BJ (cell line): ENCODE data around the gene TRIP6. TPM values are rescaled to one million over a fixed set of nuclear protein-coding genes. Genes with fewer than 3 reads are reported as not detected.

Source experiments
- CTCF ChIA-PET: fragments of 350-600 bp; formaldehyde crosslinking; extraction: SDS; loops from one replicate; lab custom pipeline; 2021; ENCODE audit warnings: antibody characterized with exemption, inconsistent platforms; lab: Yijun Ruan, JAX
- POLR2A ChIA-PET: fragments of 300-600 bp; sonication (Branson Sonifier 250); formaldehyde crosslinking; extraction: SDS; loops from one replicate; lab custom pipeline; 2021; ENCODE audit warnings: antibody characterized with exemption; lab: Charles Lee
- DNase-seq: peaks from one replicate; pipeline ENCODE4 v3.0.0-alpha.2; 2011; ENCODE audit warnings: low read depth
- H3K27me3 ChIP-seq: 2 replicates; pipeline ENCODE4 v1.6.0; 2011; ENCODE audit warnings: low read length; ENCODE audit not compliant: control insufficient read depth, insufficient read depth
- H3K36me3 ChIP-seq: 2 replicates; pipeline ENCODE4 v1.5.1; 2011; ENCODE audit warnings: low read length; ENCODE audit not compliant: control insufficient read depth, insufficient read depth
- H3K4me3 ChIP-seq: 2 replicates; pipeline ENCODE4 v1.5.1; 2011; ENCODE audit warnings: low read depth, mild to moderate bottlenecking, control low read depth, low read length
- CTCF ChIP-seq: IDR thresholded peaks from 2 replicates; pipeline ENCODE4 v1.5.1; 2011; ENCODE audit warnings: low read depth, mild to moderate bottlenecking, control low read depth, inconsistent platforms, low read length, moderate library complexity; ENCODE audit not compliant: insufficient read depth
- polyA plus RNA-seq: library from polyadenylated mRNA; depleted of rRNA; stranded (reverse); fragments of >200 nt; gene quantifications from 2 replicates; pipeline ENCODE4 v1.2.3, GENCODE V29; 2011

Gene TRIP6
- polyA plus RNA-seq, 1 experiment: 105 TPM

DNA sequence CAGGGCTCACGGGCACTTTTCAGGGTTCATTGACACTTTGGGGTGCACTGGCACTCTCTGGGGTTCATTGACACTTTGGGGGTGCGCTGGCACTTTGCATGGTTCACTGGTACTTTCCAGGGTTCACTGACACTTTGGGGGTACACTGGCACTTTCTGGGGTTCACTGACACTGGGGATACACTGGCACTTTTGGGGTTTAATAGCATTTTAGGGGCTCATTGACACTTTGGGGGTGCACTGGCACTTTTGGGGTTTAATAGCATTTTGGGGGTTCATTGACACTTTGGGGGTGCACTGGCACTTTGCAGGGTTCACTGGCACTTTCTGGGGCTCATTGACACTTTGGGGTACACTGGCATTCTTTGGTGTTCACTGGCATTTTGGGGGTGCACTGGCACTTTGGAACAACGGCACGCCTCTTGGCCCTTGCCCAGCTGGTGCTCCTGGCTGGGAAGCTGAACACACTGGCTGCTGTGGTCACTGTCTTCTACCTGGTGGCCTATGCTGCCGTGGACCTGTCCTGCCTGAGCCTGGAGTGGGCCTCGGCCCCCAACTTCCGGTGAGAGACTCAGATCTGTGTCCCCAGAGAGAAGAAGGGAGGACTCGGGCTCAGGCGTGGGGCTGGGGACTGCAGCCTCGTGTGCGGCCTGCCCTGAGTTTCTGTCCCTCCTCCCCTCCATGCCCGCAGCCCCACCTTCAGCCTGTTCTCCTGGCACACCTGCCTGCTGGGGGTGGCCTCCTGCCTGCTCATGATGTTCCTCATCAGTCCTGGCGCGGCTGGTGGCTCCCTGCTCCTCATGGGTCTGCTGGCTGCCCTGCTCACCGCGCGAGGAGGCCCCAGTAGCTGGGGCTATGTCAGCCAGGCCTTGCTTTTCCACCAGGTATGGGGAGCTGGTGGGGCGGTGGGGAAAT is 6.2 kb upstream of the TRIP6 start:
- Histone ChIP-seq H3K4me3 (no peak overlapping the region), H3K36me3 (peaks cover 14% of the 10 kb centered on the region), H3K27me3 (no peaks in the 10 kb centered on the region)
- ChIA-PET CTCF (interaction anchor here (0.7 to 0.8 kb wide), 3 partner anchors 135 to 392 kb away, joined by 3 read pairs; no protein-coding TSS in a partner anchor), POLR2A (no interaction called here)
- no peak for DNase-seq
- TF ChIP-seq CTCF: no peak

DNA sequence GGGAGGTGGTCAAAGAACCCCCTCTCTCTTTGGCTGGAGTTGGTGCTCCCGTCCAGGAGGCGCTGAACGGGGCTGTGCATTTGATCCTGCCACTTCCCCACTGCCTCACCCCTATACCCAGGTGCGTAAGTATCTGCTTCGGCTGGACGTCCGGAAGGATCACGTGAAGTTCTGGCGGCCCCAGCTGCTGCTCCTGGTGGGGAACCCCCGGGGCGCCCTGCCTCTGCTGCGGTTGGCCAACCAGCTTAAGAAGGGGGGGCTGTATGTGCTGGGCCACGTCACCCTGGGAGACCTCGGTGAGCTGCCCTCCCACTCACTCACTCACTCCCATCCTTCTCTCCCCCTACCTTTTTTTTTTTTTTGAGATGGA is 5.6 kb upstream of the TRIP6 start:
- TF ChIP-seq CTCF: no peak
- no peaks in the 10 kb centered on the region for H3K27me3 ChIP-seq
- ChIA-PET POLR2A (no interaction called here), CTCF (interaction anchor here (0.7 to 0.8 kb wide), 3 partner anchors 136 to 393 kb away, joined by 3 read pairs; no protein-coding TSS in a partner anchor)
- H3K36me3 ChIP-seq: peaks cover 14% of the 10 kb centered on the region
- H3K4me3 ChIP-seq: no peak overlapping the region
- DNase-seq: no peak

DNA sequence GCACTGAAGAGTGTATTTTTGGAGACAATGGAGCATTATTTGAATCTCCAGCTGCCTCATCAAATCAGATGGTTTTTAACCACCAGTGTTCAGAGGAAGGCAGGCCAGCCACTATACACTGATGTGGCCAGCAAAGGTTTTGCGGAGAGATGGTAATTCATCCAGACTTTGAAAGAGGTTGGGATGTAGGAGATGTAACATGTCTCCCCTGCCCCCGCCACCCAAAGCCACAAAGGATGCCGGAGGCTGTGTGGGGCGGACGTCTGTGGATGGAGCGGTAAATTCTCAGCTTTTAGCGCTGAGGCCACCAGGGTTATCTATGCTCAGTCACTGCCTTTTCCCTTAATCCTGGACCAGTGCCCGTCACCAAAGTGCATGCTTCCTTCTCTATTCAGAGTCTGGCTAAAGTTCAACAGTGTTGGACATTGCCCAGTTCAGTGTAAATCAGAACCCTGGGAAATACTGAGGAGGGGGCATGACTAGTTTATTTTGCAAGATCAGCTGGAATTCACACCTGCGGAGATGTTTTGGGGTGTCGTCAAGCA is 3.7 kb upstream of the TRIP6 start:
- ChIA-PET CTCF (no interaction called here), POLR2A (no interaction called here)
- H3K36me3 ChIP-seq: peaks cover 14% of the 10 kb centered on the region
- no peak for TF ChIP-seq CTCF
- H3K4me3 ChIP-seq: no peak overlapping the region
- DNase-seq: no peak
- no peaks in the 10 kb centered on the region for H3K27me3 ChIP-seq

- H3K36me3 ChIP-seq: peaks cover 16% of the 10 kb centered on the region
- no peak for TF ChIP-seq CTCF
- no peaks in the 10 kb centered on the region for H3K27me3 ChIP-seq
- CTCF ChIA-PET: interaction anchor here (1.3 kb wide), 1 partner anchor 12 kb away, joined by 6 read pairs; the partner anchor contains the start of gene SLC12A9
- POLR2A ChIA-PET: no interaction called here
- no peak for DNase-seq
- H3K4me3 ChIP-seq: no peak overlapping the region
Observed at GRCh38 chr7:100864263-100864845, 2.8 kb upstream of the TRIP6 start.

GRCh38 chr7:100865372-100865911 is 1.7 kb upstream of the TRIP6 start:
- no peak for DNase-seq
- H3K4me3 ChIP-seq: no peak overlapping the region
- CTCF ChIA-PET: interaction anchor here (0.6 to 1.3 kb wide), 2 partner anchors 13 to 120 kb away, joined by 3 to 6 read pairs; partner anchors contain the start of gene SLC12A9

More at GRCh38 chr7:100865372-100865911, 1.7 kb upstream of the TRIP6 start:
- TF ChIP-seq CTCF: 0 out of 2 replicates have a peak, but pooled peaks have one; percentile 15
- POLR2A ChIA-PET: no interaction called here
- no peaks in the 10 kb centered on the region for H3K27me3 ChIP-seq
- H3K36me3 ChIP-seq: peaks cover 18% of the 10 kb centered on the region
